RWPE1 (cell line): Measurements from ENCODE around the gene RAB20.

Experiments used
- CTCF ChIA-PET: fragments of 350-600 bp; sonication (Branson Sonifier 250); formaldehyde crosslinking; extraction: SDS; loops from one replicate; lab custom pipeline; 2021; lab: Yijun Ruan, JAX
- POLR2A ChIA-PET: fragments of 400-600 bp; formaldehyde crosslinking; extraction: SDS; loops from one replicate; lab custom pipeline; 2020; ENCODE audit warnings: antibody characterized with exemption; ENCODE audit not compliant: low non-redundant PET; lab: Yijun Ruan, JAX
- DNase-seq: peaks from one replicate; pipeline ENCODE4 v3.0.0; 2012; ENCODE audit warnings: low spot score
- H3K27ac ChIP-seq: fragments of 450-650 bp; 2 replicates; pipeline ENCODE4 v1.5.1; 2017
- CTCF ChIP-seq: fragments of 450-650 bp; conservative IDR thresholded peaks from 2 replicates; pipeline ENCODE4 v1.5.1; 2017; ENCODE audit warnings: low read depth, mild to moderate bottlenecking

The RAB20 gene

GRCh38 chr13:110541526-110541920 is 20.0 kb downstream of the RAB20 start:
- CTCF ChIA-PET = no interaction called here

GRCh38 chr13:110540871-110541525 is 20.5 kb downstream of the RAB20 start:
- TF ChIP-seq CTCF = no peak
- DNase-seq = no peak
- H3K27ac ChIP-seq = no peak overlapping the region
- CTCF ChIA-PET = no interaction called here
- POLR2A ChIA-PET = interaction anchor here (0.6 kb wide), 1 partner anchor 754 kb away, joined by 5 read pairs; the partner anchor contains the start of gene IRS2

More at GRCh38 chr13:110541526-110541920, 20.0 kb downstream of the RAB20 start:
- no peak overlapping the region for H3K27ac ChIP-seq
- TF ChIP-seq CTCF = no peak
- no peak for DNase-seq
- POLR2A ChIA-PET = interaction anchor here (0.6 kb wide), 1 partner anchor 755 kb away, joined by 5 read pairs; the partner anchor contains the start of gene IRS2

- TF ChIP-seq CTCF = no peak
- H3K27ac ChIP-seq = no peak overlapping the region
- ChIA-PET POLR2A (no interaction called here), CTCF (no interaction called here)
- DNase-seq = no peak
Observed at GRCh38 chr13:110539894-110540293, 21.6 kb downstream of the RAB20 start.

- CTCF ChIA-PET = interaction anchor here (0.6 to 0.7 kb wide), 3 partner anchors 56 to 584 kb away, joined by 3 to 4 read pairs (median 3); no protein-coding TSS in a partner anchor
- no peak for DNase-seq
- no peak overlapping the region for H3K27ac ChIP-seq
- TF ChIP-seq CTCF = no peak
- POLR2A ChIA-PET = no interaction called here
Observed at GRCh38 chr13:110538632-110539031, 22.9 kb downstream of the RAB20 start.

GRCh38 chr13:110536006-110536693 is 25.4 kb downstream of the RAB20 start:
- no peak overlapping the region for H3K27ac ChIP-seq
- TF ChIP-seq CTCF = no peak
- CTCF ChIA-PET = no interaction called here
- POLR2A ChIA-PET = interaction anchor here (0.5 kb wide), 1 partner anchor 64 kb away, joined by 3 read pairs; no protein-coding TSS in a partner anchor
- no peak for DNase-seq

- POLR2A ChIA-PET = interaction anchor here (0.5 kb wide), 1 partner anchor 64 kb away, joined by 3 read pairs; no protein-coding TSS in a partner anchor
- TF ChIP-seq CTCF = no peak
- no peak for DNase-seq
- no peak overlapping the region for H3K27ac ChIP-seq
- CTCF ChIA-PET = interaction anchor here (0.6 kb wide), 1 partner anchor 220 kb away, joined by 3 read pairs; no protein-coding TSS in a partner anchor
Observed at GRCh38 chr13:110535526-110535925, 26.0 kb downstream of the RAB20 start.
